Measurements from ENCODE around the gene KBTBD6. TPM values are rescaled to one million over a fixed set of nuclear protein-coding genes. Genes with fewer than 3 reads are reported as not detected.
"Not testable (repeated sequence)": the region's sequence is repeated elsewhere in the genome, so short reads cannot be mapped to it uniquely, and the experiment has no call there.

The KBTBD6 gene
- total RNA-seq, 1 donor = 10.8 TPM

DNA sequence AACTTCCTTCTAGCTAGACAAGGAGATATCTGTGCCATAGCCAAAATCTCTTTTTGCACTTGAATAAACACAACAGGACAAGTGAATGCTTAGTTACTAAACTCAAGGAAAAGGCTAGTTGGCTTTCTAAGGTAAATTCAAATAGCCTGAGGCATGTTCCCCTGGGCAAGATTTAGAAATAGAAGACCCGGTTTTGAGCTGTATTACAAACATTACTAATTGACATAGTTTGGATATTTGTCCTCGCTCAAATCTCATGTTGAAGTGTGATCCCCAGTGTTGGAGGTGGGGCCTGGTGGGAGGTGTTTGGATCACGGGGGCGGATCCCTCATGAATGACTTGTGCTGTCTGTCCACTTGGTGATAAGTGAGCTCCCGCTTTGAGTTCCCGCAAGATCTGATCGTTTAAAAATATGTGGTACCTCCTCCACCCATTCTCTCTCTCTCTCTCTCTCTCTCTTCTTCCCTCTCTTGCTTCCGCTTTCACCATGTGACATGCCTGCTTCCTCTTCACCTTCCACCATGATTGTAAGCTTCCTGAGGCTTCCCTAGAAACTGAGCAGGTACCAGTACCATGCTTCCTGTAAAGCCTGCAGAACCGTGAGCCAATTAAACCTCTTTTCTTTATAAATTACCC is 3.9 kb upstream of the KBTBD6 start:
- no peak for DNase-seq (ENCODE audit: low read depth)
- no peak overlapping the region for H3K4me3 ChIP-seq (ENCODE audit: low read depth, low read length)
- TF ChIP-seq, protein P1, sequence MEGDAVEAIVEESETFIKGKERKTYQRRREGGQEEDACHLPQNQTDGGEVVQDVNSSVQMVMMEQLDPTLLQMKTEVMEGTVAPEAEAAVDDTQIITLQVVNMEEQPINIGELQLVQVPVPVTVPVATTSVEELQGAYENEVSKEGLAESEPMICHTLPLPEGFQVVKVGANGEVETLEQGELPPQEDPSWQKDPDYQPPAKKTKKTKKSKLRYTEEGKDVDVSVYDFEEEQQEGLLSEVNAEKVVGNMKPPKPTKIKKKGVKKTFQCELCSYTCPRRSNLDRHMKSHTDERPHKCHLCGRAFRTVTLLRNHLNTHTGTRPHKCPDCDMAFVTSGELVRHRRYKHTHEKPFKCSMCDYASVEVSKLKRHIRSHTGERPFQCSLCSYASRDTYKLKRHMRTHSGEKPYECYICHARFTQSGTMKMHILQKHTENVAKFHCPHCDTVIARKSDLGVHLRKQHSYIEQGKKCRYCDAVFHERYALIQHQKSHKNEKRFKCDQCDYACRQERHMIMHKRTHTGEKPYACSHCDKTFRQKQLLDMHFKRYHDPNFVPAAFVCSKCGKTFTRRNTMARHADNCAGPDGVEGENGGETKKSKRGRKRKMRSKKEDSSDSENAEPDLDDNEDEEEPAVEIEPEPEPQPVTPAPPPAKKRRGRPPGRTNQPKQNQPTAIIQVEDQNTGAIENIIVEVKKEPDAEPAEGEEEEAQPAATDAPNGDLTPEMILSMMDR (IDR thresholded peaks at IDR 0.05; ENCODE audit: insufficient read depth, low read length) = no peak

DNA sequence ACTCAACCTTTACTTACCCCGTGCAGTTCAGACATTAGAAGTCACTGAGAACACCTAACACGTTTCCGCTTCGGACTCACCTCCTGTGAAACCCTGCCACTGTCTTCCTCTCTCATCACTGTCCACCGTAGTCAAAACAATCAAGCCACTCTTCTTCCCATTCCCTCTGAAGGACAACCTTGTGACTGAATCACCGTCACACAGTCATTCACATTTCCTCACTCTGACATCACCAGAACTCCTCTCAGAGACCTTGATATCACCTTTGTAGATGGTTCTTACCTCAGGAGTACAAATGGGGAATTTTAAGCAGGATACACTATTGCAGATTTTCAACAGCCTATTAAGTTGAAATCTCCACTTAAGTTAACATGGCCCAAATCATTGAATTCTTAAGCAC is 1.3 kb upstream of the KBTBD6 start:
- DNase-seq (ENCODE audit: low read depth) = no peak
- TF ChIP-seq, protein P1 (IDR thresholded peaks at IDR 0.05; ENCODE audit: insufficient read depth, low read length) = no peak
- H3K4me3 ChIP-seq (ENCODE audit: low read depth, low read length) = no peak overlapping the region

DNA sequence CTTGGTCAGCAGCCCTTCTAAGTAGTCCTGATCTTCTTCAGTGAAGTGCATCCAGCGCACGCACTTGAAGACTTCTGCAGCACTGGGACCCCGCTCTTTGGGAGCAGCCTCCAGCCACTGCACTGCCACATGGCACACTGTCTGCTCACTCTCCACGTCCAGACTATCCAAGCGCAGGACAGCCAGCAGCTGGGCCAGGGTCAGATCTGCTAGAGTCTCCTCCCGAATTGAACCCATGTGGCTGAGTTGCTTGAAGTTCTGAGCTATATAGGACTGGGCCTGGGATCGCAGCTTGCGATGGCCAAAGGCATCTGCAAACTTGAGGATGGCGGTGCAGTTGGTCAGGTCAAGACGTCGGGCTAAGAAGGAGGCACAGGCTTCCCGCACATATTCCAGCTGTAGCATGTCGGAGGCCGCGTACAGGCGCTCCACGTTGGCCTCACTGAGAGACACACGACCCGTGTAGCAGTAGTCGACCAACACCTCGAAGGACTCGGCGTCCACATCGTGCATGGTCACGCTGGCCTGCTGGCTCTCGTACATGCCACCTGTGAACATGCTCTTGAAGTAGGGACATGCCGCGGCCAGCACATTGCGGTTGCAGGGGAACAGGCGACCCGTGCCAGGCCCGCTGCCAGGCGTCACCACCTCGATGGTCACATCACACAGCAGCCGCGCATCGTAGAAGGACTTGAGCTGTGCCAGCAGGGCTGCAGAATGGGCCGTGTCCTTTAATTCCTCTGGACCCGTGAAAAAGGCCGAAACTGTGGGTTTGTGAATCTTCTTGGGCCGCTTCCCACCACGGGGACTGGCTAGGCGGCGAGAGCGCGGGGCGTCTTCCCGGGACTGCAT is 716 bp downstream of the KBTBD6 start:
- peak overlapping the region; percentile 79 for H3K4me3 ChIP-seq (ENCODE audit: low read depth, low read length)
- not testable (repeated sequence) for DNase-seq (ENCODE audit: low read depth)

DNA sequence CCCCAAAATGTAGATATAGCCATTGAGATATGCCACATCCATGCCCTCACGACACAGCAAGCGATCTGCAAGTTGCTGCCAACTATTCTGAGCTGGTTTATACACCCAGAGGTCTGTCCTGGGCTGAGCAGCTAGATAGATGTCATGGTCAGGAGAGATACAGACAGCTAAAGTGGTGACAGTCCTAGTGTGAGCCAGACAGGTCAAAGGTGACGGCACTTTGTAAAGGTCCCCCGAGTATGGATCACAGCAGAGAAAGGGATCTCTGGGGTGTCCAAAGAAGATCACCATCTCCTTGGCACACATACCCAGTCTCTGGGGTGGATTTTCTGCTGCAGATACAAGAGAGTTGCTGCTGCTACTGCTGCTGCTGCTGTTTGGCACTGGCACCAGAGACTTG is 1.4 kb downstream of the KBTBD6 start:
- not testable (repeated sequence) for DNase-seq (ENCODE audit: low read depth); H3K4me3 ChIP-seq (ENCODE audit: low read depth, low read length)

DNA sequence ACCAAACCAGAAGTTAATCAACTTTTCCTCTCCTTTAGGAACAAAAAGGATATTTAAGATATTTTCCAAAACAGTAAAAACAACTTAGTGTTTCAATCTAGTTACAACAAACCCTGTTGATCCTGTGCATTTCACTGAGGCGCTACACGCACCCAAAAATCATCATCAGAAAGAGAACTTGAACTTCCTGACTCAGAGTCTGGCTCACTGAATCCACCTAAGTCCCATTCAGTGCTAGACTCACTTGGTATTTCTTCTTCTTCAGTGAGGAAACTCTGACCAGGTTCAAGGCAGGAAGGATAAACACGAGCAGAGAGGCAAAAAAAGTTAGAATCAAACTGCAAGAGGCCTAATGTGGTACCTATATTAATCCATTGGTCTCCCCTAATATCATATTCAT is 2.2 kb downstream of the KBTBD6 start:
- DNase-seq (ENCODE audit: low read depth) = no peak
- TF ChIP-seq, protein P1 (IDR thresholded peaks at IDR 0.05; ENCODE audit: insufficient read depth, low read length) = no peak
- H3K4me3 ChIP-seq (ENCODE audit: low read depth, low read length) = peak overlapping the region; percentile 29

DNA sequence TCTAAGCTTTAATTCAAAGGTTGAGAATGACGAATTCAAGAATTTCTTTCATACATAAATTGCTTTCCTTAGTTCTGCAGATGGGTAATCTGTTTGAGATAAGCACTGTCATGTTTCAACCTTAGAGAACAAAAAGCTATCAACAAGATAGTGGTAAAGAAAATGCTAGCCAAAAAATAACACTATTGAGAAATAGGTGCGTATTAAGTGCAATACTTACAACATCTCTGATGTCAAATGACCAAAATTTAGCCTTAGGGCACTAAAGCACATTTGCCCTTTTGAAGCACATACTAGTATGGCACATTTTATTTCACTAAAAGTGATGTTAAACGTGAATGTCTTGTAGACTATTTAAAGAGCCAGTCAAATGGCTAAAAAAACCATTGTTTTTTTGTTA is 4.9 kb downstream of the KBTBD6 start:
- TF ChIP-seq, protein P1 (IDR thresholded peaks at IDR 0.05; ENCODE audit: insufficient read depth, low read length) = no peak
- peak; percentile 17 for DNase-seq (ENCODE audit: low read depth)

DNA sequence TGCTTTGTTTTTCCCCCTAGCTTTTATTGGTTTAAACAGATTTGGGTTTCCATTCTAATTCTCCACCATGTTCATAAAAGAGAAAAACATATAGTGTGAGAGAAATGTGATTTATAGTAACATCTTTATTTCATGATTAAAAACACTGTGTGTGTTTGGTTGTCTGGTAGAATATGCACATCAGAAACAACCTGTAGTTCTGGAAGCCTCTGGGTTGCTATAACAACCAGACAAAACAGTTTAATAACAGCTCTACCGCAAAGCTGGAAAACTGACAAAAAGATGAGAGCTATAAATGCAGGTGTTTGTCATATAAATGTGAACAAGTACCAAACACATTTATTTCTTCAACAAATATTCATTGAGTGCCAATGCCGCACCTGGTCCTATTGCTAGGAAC is 9.8 kb downstream of the KBTBD6 start:
- DNase-seq (ENCODE audit: low read depth) = no peak
- TF ChIP-seq, protein P1 (IDR thresholded peaks at IDR 0.05; ENCODE audit: insufficient read depth, low read length) = no peak
- H3K4me3 ChIP-seq (ENCODE audit: low read depth, low read length) = no peak overlapping the region

More for the DNA sequence above, 4.9 kb downstream of the KBTBD6 start:
- no peak overlapping the region for H3K4me3 ChIP-seq (ENCODE audit: low read depth, low read length)

Measured in fibroblast of the aortic adventitia (primary cell).